Right cardiac atrium (tissue), 5 donors: ENCODE results near the gene LRRC14B. TPM values are rescaled to one million over a fixed set of nuclear protein-coding genes. Genes with fewer than 3 reads are reported as not detected.
"Not testable (repeated sequence)": the region's sequence is repeated elsewhere in the genome, so short reads cannot be mapped to it uniquely, and the experiment has no call there.

Experiments used
- ATAC-seq, 2 donors: fragments of 200-7000 bp; cut with Tn5 transposase; one replicate each; pipeline versions ENCODE4 v1.8.0 to v1.9.1; 2020; ENCODE audit warnings: moderate library complexity in 2 of 2, mild to moderate bottlenecking in 1 of 2
- DNase-seq, 3 donors: peaks; one replicate each; pipeline ENCODE4 v3.0.0-alpha.2; 2020
- H3K27ac ChIP-seq: one replicate; pipeline ENCODE4 v1.5.1; 2013; ENCODE audit warnings: mild to moderate bottlenecking, low read length, control low read depth, moderate library complexity
- H3K27me3 ChIP-seq: one replicate; pipeline ENCODE4 v1.6.1; 2013; ENCODE audit not compliant: control insufficient read depth, insufficient read depth
- H3K4me1 ChIP-seq: one replicate; pipeline ENCODE4 v1.6.1; 2013; ENCODE audit warnings: low read length; ENCODE audit not compliant: control insufficient read depth, insufficient read depth
- H3K4me3 ChIP-seq: one replicate; pipeline ENCODE4 v1.5.1; 2013; ENCODE audit warnings: low read length, control low read depth
- H3K9me3 ChIP-seq: one replicate; pipeline ENCODE4 v1.6.1; 2013; ENCODE audit warnings: low read length; ENCODE audit not compliant: control insufficient read depth
- WGBS: extraction: QIAGEN DNeasy Blood & Tissue Kit; methylation state at CpG from one replicate; pipeline ENCODE4 v1.1.7; 2013; 5-methylcytosine and 5-hydroxymethylcytosine counted together
- intact Hi-C, 4 donors: fragments of 100-400 bp; cut with DNase I; formaldehyde crosslinking; loops; one replicate each; pipeline versions ENCODE4 v1.11.0 to v1.14.0; 2022 to 2023
- polyA plus RNA-seq: library from polyadenylated mRNA; stranded (reverse); fragments of 200-250 nt; gene quantifications from one replicate; pipeline ENCODE4 v1.2.3, GENCODE V29; 2013
- total RNA-seq, 4 donors: library from RNA; stranded (reverse); fragmentation: NEBNext Ultra II Directional; extraction: Animal tissue kit (Norgen Biotek cat#: 25700); gene quantifications; one replicate each; pipeline ENCODE4 v1.2.1, GENCODE V29; 2021
- donor health status: healthy with polysubstance abuse.
- donor health status: DM: no; HTN: yes; CAD: no.
- donor health status: DM: no; HTN: no; CAD: no.
- donor health status: DM: no; HTN: yes; CAD: no; lungs with severe emphysema.
- donor health status: DM: yes; HTN: yes; CAD: no.

The LRRC14B gene
- total and polyA plus RNA-seq, 5 donors, result 6.3 to 51.1 (median 38.1) TPM

- Histone ChIP-seq H3K27ac (no peak overlapping the region), H3K27me3 (no peaks in the 10 kb centered on the region), H3K9me3 (no peaks in the 10 kb centered on the region), H3K4me1 (no peaks in the 10 kb centered on the region), H3K4me3 (no peak overlapping the region)
- ATAC-seq, result no peak
- 88% methylated on average over 23 of the region's 23 CpGs for WGBS
- no peak for DNase-seq
- intact Hi-C loops, result no loop called here
Observed at GRCh38 chr5:160921-161802, 30.1 kb upstream of the LRRC14B start.

GRCh38 chr5:161803-162110, 29.5 kb upstream of the LRRC14B start:
- Histone ChIP-seq H3K9me3 (no peaks in the 10 kb centered on the region), H3K27ac (no peak overlapping the region), H3K4me1 (no peaks in the 10 kb centered on the region), H3K27me3 (no peaks in the 10 kb centered on the region), H3K4me3 (no peak overlapping the region)
- 93% methylated on average over 17 of the region's 17 CpGs for WGBS
- ATAC-seq (peak in 1 of 2 donors; percentile 18), DNase-seq (no peak)
- intact Hi-C loops, result no loop called here

- intact Hi-C loops, result no loop called here
- 88% methylated on average over 19 of the region's 19 CpGs for WGBS
- ATAC-seq, result peak in 1 of 2 donors; percentile 30
- no peaks in the 10 kb centered on the region for H3K9me3 ChIP-seq
- H3K4me3 ChIP-seq, result no peak overlapping the region
- H3K27me3 ChIP-seq, result no peaks in the 10 kb centered on the region
- no peak for DNase-seq
- no peak overlapping the region for H3K27ac ChIP-seq
- no peaks in the 10 kb centered on the region for H3K4me1 ChIP-seq
Observed at GRCh38 chr5:162190-162564, 29.1 kb upstream of the LRRC14B start.

- Histone ChIP-seq H3K4me1 (no peaks in the 10 kb centered on the region), H3K4me3 (no peak overlapping the region), H3K27me3 (no peaks in the 10 kb centered on the region), H3K9me3 (no peaks in the 10 kb centered on the region), H3K27ac (no peak overlapping the region)
- intact Hi-C loops, result no loop called here
- WGBS, result 87% methylated on average over 23 of the region's 23 CpGs
- DNase-seq (no peak), ATAC-seq (peak; percentile 11 to 22)
Observed at GRCh38 chr5:162565-163337, 28.5 kb upstream of the LRRC14B start.

GRCh38 chr5:163338-163620, 28.0 kb upstream of the LRRC14B start:
- no peaks in the 10 kb centered on the region for H3K9me3 ChIP-seq
- H3K4me1 ChIP-seq, result no peaks in the 10 kb centered on the region
- WGBS, result 90% methylated on average over 7 of the region's 7 CpGs
- ATAC-seq (peak; percentile 14 to 30), DNase-seq (no peak)
- intact Hi-C loops, result no loop called here
- H3K4me3 ChIP-seq, result no peak overlapping the region
- H3K27ac ChIP-seq, result no peak overlapping the region
- H3K27me3 ChIP-seq, result no peaks in the 10 kb centered on the region

GRCh38 chr5:163841-164240, 27.5 kb upstream of the LRRC14B start:
- Histone ChIP-seq H3K9me3 (no peaks in the 10 kb centered on the region), H3K4me3 (no peak overlapping the region), H3K27me3 (no peaks in the 10 kb centered on the region), H3K4me1 (no peaks in the 10 kb centered on the region), H3K27ac (no peak overlapping the region)
- intact Hi-C loops, result no loop called here
- ATAC-seq (no peak), DNase-seq (no peak)
- 98% methylated on average over 13 of the region's 13 CpGs for WGBS

- DNase-seq, result no peak
- WGBS, result 94% methylated on average over 14 of the region's 14 CpGs
- ATAC-seq, result no peak
- Histone ChIP-seq H3K27ac (no peak overlapping the region), H3K9me3 (no peaks in the 10 kb centered on the region), H3K4me1 (no peaks in the 10 kb centered on the region), H3K27me3 (no peaks in the 10 kb centered on the region), H3K4me3 (no peak overlapping the region)
- intact Hi-C loops, result no loop called here
Observed at GRCh38 chr5:164244-164643, 27.1 kb upstream of the LRRC14B start.

GRCh38 chr5:164783-165182, 26.5 kb upstream of the LRRC14B start:
- H3K27me3 ChIP-seq, intact Hi-C loops, H3K9me3 ChIP-seq, H3K4me3 ChIP-seq, DNase-seq, H3K27ac ChIP-seq, H3K4me1 ChIP-seq, ATAC-seq: not testable (repeated sequence)
- 75% methylated on average over 20 of the region's 25 CpGs for WGBS

GRCh38 chr5:166441-167372, 24.6 kb upstream of the LRRC14B start:
- Histone ChIP-seq H3K27me3 (no peaks in the 10 kb centered on the region), H3K4me3 (no peak overlapping the region), H3K27ac (no peak overlapping the region), H3K9me3 (no peaks in the 10 kb centered on the region), H3K4me1 (no peaks in the 10 kb centered on the region)
- ATAC-seq, result no peak
- no peak for DNase-seq
- intact Hi-C loops, result no loop called here
- 87% methylated on average over 24 of the region's 27 CpGs for WGBS

- WGBS, result 94% methylated on average over 7 of the region's 7 CpGs
- Histone ChIP-seq H3K27ac (no peak overlapping the region), H3K9me3 (no peaks in the 10 kb centered on the region), H3K27me3 (no peaks in the 10 kb centered on the region), H3K4me1 (no peaks in the 10 kb centered on the region), H3K4me3 (no peak overlapping the region)
- DNase-seq (no peak), ATAC-seq (no peak)
- intact Hi-C loops, result no loop called here
Observed at GRCh38 chr5:167511-167910, 23.8 kb upstream of the LRRC14B start.
